RWPE2 (cell line): ENCODE measurements around the gene GNAL.

ENCODE experiments used
- ATAC-seq: fragments of 200-7000 bp; cut with Tn5 transposase; 3 replicates; pipeline ENCODE4 v1.9.1; 2021; ENCODE audit warnings: low read depth
- DNase-seq: peaks from one replicate; pipeline ENCODE4 v3.0.0-alpha.2; 2020; ENCODE audit warnings: low spot score
- H3K27ac ChIP-seq: fragments of 450-650 bp; 2 replicates; pipeline ENCODE4 v1.5.1; 2017; ENCODE audit warnings: mild to moderate bottlenecking; ENCODE audit not compliant: poor library complexity, severe bottlenecking
- H3K27me3 ChIP-seq: fragments of 250-450 bp; sonication (Bioruptor Pico); 2 replicates; pipeline ENCODE4 v1.5.1; 2021; ENCODE audit warnings: mild to moderate bottlenecking, moderate library complexity; ENCODE audit not compliant: insufficient read depth, poor library complexity, severe bottlenecking
- H3K36me3 ChIP-seq: fragments of 250-450 bp; sonication (Bioruptor Pico); 2 replicates; pipeline ENCODE4 v1.5.1; 2020; ENCODE audit warnings: low read depth, mild to moderate bottlenecking, moderate library complexity
- H3K4me1 ChIP-seq: fragments of 250-450 bp; sonication (Bioruptor Pico); 2 replicates; pipeline ENCODE4 v1.5.1; 2021; ENCODE audit warnings: mild to moderate bottlenecking, moderate library complexity; ENCODE audit not compliant: insufficient read depth, poor library complexity, severe bottlenecking
- H3K4me3 ChIP-seq: fragments of 250-450 bp; sonication (Bioruptor Pico); 2 replicates; pipeline ENCODE4 v1.5.1; 2021; ENCODE audit warnings: mild to moderate bottlenecking, moderate library complexity; ENCODE audit not compliant: severe bottlenecking
- H3K9me3 ChIP-seq: fragments of 250-450 bp; sonication (Bioruptor Pico); 2 replicates; pipeline ENCODE4 v1.5.1; 2021; ENCODE audit warnings: mild to moderate bottlenecking, moderate library complexity; ENCODE audit not compliant: severe bottlenecking
- CTCF ChIP-seq: fragments of 450-650 bp; IDR thresholded peaks from one replicate; pipeline ENCODE4 v1.5.1; 2017; ENCODE audit warnings: mild to moderate bottlenecking, moderate library complexity; ENCODE audit not compliant: poor library complexity, severe bottlenecking

The GNAL gene

GRCh38 chr18:11749305-11749704 lies 60.2 kb downstream of the GNAL start:
- Histone ChIP-seq H3K27me3 (peaks cover 44% of the 10 kb centered on the region), H3K36me3 (no peaks in the 10 kb centered on the region), H3K27ac (no peak overlapping the region), H3K4me1 (no peaks in the 10 kb centered on the region), H3K4me3 (no peak overlapping the region), H3K9me3 (no peaks in the 10 kb centered on the region)
- no peak for TF ChIP-seq CTCF
- ATAC-seq, result no peak
- no peak for DNase-seq

- Histone ChIP-seq H3K9me3 (no peaks in the 10 kb centered on the region), H3K36me3 (no peaks in the 10 kb centered on the region), H3K27me3 (peaks cover 44% of the 10 kb centered on the region), H3K4me3 (no peak overlapping the region), H3K4me1 (no peaks in the 10 kb centered on the region), H3K27ac (no peak overlapping the region)
- no peak for TF ChIP-seq CTCF
- no peak for ATAC-seq
- DNase-seq, result no peak
These were observed 61.1 kb downstream of the GNAL start for GRCh38 chr18:11750171-11750570.

- H3K4me3 ChIP-seq, result no peak overlapping the region
- no peak for DNase-seq
- no peak for TF ChIP-seq CTCF
These were observed 61.7 kb downstream of the GNAL start for GRCh38 chr18:11750581-11751310.

GRCh38 chr18:11751341-11752115 lies 62.5 kb downstream of the GNAL start:
- Histone ChIP-seq H3K4me3 (no peak overlapping the region), H3K27ac (no peak overlapping the region), H3K4me1 (no peaks in the 10 kb centered on the region), H3K9me3 (no peaks in the 10 kb centered on the region), H3K36me3 (no peaks in the 10 kb centered on the region), H3K27me3 (peaks cover 38% of the 10 kb centered on the region)
- peak; percentile 21; the same call in 1 of the 3 replicates for ATAC-seq
- no peak for TF ChIP-seq CTCF
- DNase-seq, result no peak

More at GRCh38 chr18:11750581-11751310, 61.7 kb downstream of the GNAL start:
- Histone ChIP-seq H3K36me3 (no peaks in the 10 kb centered on the region), H3K27ac (no peak overlapping the region), H3K27me3 (peaks cover 39% of the 10 kb centered on the region), H3K4me1 (no peaks in the 10 kb centered on the region), H3K9me3 (no peaks in the 10 kb centered on the region)
- ATAC-seq, result no peak
